Jurkat, Clone E6-1 (cell line): ENCODE measurements around the gene MLLT1.

Source experiments
- DNase-seq: peaks from one replicate; pipeline ENCODE4 v3.0.0-alpha.2; 2011; ENCODE audit warnings: low read depth, low spot score
- H3K4me3 ChIP-seq: 2 replicates; pipeline ENCODE4 v1.5.1; 2011; ENCODE audit warnings: mild to moderate bottlenecking, low read length, control low read depth, moderate library complexity

MLLT1 gene

GRCh38 chr19:6227156-6227935 is 52.4 kb downstream of the MLLT1 start:
- H3K4me3 ChIP-seq, result no peak overlapping the region
- peak; percentile 61 for DNase-seq

GRCh38 chr19:6226444-6227155 is 53.2 kb downstream of the MLLT1 start:
- DNase-seq, result no peak
- no peak overlapping the region for H3K4me3 ChIP-seq

- DNase-seq, result no peak
- no peak overlapping the region for H3K4me3 ChIP-seq
These were observed 53.8 kb downstream of the MLLT1 start for GRCh38 chr19:6226012-6226411.

- no peak overlapping the region for H3K4me3 ChIP-seq
These were observed 54.4 kb downstream of the MLLT1 start for GRCh38 chr19:6225232-6225865.

GRCh38 chr19:6224308-6224675 is 55.5 kb downstream of the MLLT1 start:
- no peak overlapping the region for H3K4me3 ChIP-seq
- DNase-seq, result no peak

More at GRCh38 chr19:6225232-6225865, 54.4 kb downstream of the MLLT1 start:
- no peak for DNase-seq

- H3K4me3 ChIP-seq, result no peak overlapping the region
These were observed 56.1 kb downstream of the MLLT1 start for GRCh38 chr19:6223461-6224307.

GRCh38 chr19:6222884-6223283 is 56.9 kb downstream of the MLLT1 start:
- no peak overlapping the region for H3K4me3 ChIP-seq
- no peak for DNase-seq

More at GRCh38 chr19:6223461-6224307, 56.1 kb downstream of the MLLT1 start:
- no peak for DNase-seq

- no peak overlapping the region for H3K4me3 ChIP-seq
- DNase-seq, result no peak
These were observed 57.7 kb downstream of the MLLT1 start for GRCh38 chr19:6221878-6222746.

- no peak for DNase-seq
- H3K4me3 ChIP-seq, result no peak overlapping the region
These were observed 58.4 kb downstream of the MLLT1 start for GRCh38 chr19:6221220-6221877.

- no peak for DNase-seq
- H3K4me3 ChIP-seq, result no peak overlapping the region
These were observed 59.2 kb downstream of the MLLT1 start for GRCh38 chr19:6220385-6221191.

- no peak for DNase-seq
- no peak overlapping the region for H3K4me3 ChIP-seq
These were observed 60.0 kb downstream of the MLLT1 start for GRCh38 chr19:6219586-6220290.

GRCh38 chr19:6219147-6219525 is 60.6 kb downstream of the MLLT1 start:
- no peak for DNase-seq
- H3K4me3 ChIP-seq, result no peak overlapping the region

GRCh38 chr19:6218491-6219146 is 61.2 kb downstream of the MLLT1 start:
- DNase-seq, result peak; percentile 65
- no peak overlapping the region for H3K4me3 ChIP-seq

GRCh38 chr19:6217752-6218334 is 61.9 kb downstream of the MLLT1 start:
- no peak overlapping the region for H3K4me3 ChIP-seq
- no peak for DNase-seq

GRCh38 chr19:6216996-6217751 is 62.6 kb downstream of the MLLT1 start:
- no peak for DNase-seq
- no peak overlapping the region for H3K4me3 ChIP-seq
